NB4 (cell line): ENCODE results near the gene ADPRH.

Source experiments
- MYC ChIP-seq: IDR thresholded peaks from 2 replicates; pipeline ENCODE4 v1.6.1; 2011; ENCODE audit warnings: low read depth, low read length
- POLR2A ChIP-seq: IDR thresholded peaks from 2 replicates; pipeline ENCODE4 v1.6.1; 2011; ENCODE audit warnings: mild to moderate bottlenecking; ENCODE audit not compliant: insufficient read length; ENCODE audit errors: extremely low read depth
- TF ChIP-seq, protein P1 (sequence below): IDR thresholded peaks from one replicate; pipeline ENCODE4 v1.5.1; 2012; ENCODE audit warnings: low read depth, low read length
- TF ChIP-seq, protein P2 (sequence below): IDR thresholded peaks from 2 replicates; pipeline ENCODE4 v1.6.1; 2011; ENCODE audit warnings: low read depth, low read length

DNA sequence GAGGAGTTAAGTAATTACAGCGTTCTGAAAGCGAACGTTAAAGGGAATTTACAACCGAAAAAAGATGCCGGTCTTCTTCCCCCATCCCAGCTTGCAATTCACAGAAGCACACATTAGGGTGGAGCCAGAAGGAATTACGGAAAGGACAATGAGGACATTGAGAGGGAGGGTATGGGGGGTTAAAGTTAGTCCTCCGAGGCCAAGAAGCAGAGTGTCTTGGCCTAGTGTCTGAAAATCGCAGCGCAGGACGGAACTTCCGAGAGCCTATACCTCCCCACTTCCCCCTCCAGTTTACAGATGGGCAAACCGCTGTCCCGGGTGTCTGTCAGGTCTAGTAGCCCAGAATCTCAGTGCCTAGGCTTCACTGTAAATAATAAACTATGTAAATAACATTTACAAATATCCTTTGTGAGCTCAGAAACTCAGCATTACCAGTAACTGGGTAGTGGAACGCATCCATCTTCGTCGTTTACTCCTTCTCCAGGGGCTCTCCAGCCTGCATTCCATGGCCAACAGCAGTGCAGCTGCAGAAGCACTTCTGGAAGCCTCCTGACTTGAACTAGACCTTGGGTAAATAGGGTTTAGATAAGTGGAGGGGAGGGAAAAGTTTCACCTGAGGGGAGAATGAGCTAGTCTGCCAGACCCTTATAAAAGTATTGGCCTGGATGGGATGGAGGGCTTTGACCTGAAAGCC, 922 bp downstream of the ADPRH start:
- TF ChIP-seq, protein P1, sequence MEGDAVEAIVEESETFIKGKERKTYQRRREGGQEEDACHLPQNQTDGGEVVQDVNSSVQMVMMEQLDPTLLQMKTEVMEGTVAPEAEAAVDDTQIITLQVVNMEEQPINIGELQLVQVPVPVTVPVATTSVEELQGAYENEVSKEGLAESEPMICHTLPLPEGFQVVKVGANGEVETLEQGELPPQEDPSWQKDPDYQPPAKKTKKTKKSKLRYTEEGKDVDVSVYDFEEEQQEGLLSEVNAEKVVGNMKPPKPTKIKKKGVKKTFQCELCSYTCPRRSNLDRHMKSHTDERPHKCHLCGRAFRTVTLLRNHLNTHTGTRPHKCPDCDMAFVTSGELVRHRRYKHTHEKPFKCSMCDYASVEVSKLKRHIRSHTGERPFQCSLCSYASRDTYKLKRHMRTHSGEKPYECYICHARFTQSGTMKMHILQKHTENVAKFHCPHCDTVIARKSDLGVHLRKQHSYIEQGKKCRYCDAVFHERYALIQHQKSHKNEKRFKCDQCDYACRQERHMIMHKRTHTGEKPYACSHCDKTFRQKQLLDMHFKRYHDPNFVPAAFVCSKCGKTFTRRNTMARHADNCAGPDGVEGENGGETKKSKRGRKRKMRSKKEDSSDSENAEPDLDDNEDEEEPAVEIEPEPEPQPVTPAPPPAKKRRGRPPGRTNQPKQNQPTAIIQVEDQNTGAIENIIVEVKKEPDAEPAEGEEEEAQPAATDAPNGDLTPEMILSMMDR, result no peak
- TF ChIP-seq, protein P2, sequence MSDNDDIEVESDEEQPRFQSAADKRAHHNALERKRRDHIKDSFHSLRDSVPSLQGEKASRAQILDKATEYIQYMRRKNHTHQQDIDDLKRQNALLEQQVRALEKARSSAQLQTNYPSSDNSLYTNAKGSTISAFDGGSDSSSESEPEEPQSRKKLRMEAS, result no peak
- TF ChIP-seq MYC, result no peak
- no peak for TF ChIP-seq POLR2A
